GM18867 (cell line): ENCODE measurements around the gene ELF1.
"Not testable (repeated sequence)": the region's sequence is repeated elsewhere in the genome, so short reads cannot be mapped to it uniquely, and the experiment has no call there.

ENCODE experiments used
- ATAC-seq: cut with Tn5 transposase; IDR thresholded peaks from one replicate; pipeline ENCODE4 v1.9.1; 2021; ENCODE audit warnings: mild to moderate bottlenecking, moderate library complexity; ENCODE audit not compliant: unreplicated experiment

Gene ELF1

GRCh38 chr13:40983725-40984667 is 35.1 kb downstream of the ELF1 start:
- no peak for ATAC-seq

DNA sequence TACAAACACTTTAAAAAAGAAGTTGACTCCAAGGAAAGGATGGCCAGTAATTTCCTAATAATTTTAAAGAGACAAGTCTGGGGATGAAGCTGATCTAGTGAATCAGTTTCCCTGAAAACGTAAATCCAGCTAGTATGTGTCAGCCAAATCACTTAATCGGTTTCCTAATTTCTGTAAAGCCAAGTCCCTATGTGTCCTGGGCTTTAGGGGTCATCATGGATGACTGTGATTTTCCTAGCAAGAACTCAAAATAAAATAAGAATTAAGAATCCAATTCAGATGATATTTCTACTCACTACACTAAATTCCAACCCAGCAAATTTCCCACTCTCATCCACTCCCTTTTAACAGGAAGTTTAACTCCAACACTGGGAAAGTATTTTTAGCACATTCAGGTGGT is 35.9 kb downstream of the ELF1 start:
- ATAC-seq: no peak

GRCh38 chr13:40982772-40983171 is 36.3 kb downstream of the ELF1 start:
- ATAC-seq: peak; percentile 61

- ATAC-seq: no peak
These were observed 37.2 kb downstream of the ELF1 start for GRCh38 chr13:40981949-40982348.

- ATAC-seq: no peak
These were observed 37.8 kb downstream of the ELF1 start for GRCh38 chr13:40981361-40981760.

DNA sequence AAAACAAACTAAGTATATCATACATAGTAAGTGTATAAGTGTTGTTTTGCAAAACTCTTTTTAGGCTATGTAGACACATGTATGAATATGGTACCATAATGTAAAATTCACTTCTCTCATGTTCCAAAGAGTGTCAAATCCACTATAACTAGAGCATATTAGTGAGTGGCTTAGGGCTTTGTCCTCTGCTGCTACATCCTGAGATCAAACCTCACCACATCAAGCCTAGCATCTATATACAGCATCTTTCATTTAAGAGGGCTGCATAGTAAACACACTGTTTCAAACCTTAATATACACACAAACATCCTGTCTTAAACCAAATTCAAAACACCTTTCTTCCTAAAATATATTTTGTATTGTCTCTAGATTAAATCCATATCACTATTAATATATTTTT is 38.7 kb downstream of the ELF1 start:
- ATAC-seq: no peak

DNA sequence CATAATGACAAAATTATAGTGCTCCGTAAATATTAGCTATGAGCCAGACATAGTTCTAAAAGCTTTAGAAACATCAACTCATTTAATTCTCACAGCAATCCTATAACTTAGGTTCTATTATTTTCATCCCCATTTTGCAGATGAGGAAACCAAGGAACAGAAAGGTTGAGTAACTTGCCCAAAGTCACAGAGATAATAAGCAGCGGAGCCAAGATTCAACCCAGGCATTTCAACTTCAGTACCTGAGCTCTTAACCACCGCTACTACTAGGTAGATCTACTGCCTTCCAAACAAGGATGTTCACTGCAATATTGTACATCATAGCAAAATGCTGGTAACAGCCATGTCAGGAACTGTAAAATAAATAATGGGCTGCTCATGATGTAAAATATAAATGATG is 39.9 kb downstream of the ELF1 start:
- no peak for ATAC-seq

DNA sequence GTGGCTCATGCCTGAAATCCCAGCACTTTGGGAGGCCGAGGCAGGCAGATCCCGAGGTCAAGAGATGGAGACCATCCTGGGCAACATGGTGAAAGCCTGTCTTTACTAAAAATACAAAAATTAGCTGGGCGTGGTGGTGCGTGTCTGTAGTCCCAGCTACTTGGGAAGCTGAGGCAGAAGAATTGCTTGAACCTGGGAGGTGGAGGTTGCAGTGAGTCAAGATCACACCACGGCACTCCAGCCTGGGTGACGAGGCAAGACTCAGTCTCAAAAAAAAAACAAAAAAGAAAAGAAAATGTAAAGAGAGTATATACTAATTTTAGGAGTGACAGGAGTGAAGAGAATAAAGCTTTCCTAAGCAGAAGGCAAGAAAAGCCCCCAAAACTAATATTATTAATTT is 41.0 kb downstream of the ELF1 start:
- ATAC-seq: not testable (repeated sequence)

DNA sequence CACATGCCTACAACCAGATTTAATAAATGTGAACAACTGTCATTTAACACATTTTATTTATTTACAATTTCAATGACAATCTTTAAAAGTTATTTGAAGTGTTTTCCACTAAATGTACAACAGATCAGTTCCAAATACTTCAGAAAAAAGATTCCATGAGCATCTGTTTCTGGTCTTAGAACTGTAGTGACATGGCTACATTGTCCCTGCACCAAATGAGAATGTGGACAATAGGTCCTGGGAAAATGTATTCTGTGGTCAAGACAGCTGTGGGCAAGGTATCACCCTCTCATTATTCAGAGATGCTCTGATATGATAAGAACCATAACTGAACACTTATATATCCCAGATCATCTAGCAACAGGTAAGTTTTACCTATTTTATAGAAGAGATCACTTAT is 43.7 kb downstream of the ELF1 start:
- ATAC-seq: no peak

DNA sequence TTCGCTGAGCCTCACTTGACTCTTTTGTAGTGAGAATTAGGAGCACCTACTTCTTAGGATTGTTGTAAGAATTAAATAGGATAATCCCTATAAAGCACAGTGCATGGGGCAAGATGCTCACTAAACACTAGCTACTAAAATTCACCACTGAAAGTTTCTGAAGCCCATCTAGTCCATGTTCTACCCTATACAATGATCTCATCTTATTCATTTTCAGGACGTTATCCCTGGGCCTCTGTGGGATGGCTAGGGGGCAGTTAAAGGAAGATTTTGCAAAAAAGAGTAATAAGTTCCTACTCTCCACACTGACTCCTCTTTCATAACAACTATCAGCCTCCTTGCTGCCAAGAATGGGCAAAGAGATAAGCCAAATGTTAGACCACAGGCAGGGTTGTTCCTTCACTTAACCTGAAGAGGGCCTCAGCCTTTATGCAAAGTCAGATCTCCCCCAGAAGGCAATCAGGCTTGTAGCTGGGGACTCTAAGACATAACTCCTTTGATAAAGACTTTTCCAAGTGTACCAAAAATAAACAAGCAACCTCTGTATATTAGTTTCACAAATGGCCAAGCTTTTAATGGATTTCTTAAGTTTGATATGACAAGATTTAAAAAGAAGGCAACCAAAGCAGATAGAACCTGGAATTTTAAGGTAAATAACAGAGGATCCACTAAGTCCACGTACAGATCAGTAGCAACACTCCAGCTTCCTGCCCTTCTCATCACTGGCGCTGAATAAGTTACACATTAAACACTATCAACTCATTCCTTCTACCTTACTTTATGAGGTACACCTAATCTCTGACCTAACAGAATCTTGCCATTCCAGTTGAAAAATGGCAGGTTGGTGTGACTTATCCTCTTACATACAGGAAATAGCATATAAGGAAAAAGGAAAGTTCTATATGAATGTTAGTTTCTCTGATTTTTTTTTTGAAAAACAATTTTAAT is 44.4 kb downstream of the ELF1 start:
- peak; percentile 68 for ATAC-seq

GRCh38 chr13:40973409-40973808 is 45.7 kb downstream of the ELF1 start:
- ATAC-seq: no peak

- ATAC-seq: no peak
These were observed 47.8 kb downstream of the ELF1 start for GRCh38 chr13:40971321-40971720.

DNA sequence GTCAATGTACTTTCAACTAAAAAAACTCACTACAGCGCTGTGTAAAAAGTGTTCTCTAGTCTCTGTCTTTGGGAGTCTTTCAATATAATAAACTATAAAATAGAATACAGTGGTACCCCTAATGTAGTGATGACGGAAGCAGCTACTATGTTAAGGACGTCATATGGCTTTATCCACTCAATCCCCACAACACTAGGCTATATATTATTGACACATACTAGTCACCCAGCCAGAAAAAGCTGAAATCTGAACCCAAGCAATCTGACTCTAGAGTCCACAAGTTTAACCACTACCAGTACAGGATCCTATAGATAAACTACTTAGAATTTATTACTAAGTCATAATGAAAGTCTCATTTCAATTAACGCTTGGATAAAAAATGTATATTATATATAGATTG is 48.3 kb downstream of the ELF1 start:
- ATAC-seq: no peak

GRCh38 chr13:40969169-40969901 is 49.8 kb downstream of the ELF1 start:
- ATAC-seq: peak; percentile 68

DNA sequence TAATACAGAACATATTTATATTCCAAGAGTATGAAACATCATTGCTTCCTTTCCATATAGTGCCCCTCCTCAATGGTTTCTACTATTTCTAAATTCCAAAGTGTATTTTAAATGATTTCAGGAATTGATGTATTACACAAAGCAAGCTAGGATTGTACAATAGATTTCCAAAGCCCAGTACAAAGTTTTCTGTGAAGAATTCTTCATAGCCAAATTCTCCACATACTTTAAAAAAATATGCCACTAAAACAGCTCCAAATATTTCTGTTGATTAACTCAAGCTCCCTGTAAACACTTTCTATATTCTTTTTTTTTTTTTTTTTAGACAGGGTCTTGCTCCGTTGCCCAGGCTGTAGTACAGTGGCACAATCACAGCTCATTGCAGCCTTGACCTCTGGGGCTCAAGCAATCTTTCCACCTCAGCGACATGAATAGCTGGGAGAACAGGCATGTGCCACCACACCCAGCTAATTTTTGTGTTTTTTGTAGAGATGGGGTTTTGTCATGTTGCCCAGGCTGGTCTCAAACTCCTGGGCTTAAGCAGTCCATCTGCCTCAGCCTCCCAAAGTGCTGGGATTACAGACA is 50.6 kb downstream of the ELF1 start:
- ATAC-seq: no peak

DNA sequence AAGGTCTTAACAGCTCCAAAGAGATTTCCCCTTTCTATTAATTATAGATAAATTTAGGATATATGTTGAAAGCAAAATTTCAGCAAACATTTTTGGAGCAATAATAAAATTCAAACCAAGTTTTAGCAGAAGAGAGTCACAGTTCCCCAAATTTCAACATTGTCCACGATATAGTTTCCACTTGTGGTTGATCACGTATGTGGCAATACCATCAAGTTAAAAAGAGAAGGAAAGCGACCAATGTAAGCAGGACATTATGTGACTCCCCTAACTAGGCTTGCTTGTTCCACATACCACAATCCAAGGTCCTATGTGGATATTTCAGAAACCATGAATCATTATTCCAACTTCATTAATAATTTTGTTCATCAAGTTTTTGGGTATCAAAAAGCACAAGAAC is 52.8 kb downstream of the ELF1 start:
- ATAC-seq: no peak

DNA sequence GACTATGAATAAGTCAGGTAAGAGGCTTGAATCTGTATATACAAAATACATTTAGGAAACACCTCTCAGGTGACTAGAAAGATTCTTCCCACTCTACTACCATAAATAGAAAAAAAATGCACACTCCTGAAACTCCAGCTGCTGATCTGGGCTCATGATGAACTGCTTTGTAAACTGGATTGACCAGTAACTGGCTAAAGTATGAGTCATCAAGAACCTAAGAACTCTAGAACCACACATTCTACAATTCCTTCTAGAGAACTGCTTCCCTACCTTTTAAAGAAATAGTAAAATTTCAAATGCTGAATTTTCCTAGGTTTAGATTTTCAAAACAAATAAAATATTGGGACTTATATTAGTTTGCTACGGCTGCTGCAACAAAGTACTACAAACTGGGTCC is 55.2 kb downstream of the ELF1 start:
- ATAC-seq: no peak

GRCh38 chr13:40961826-40962225 is 57.3 kb downstream of the ELF1 start:
- no peak for ATAC-seq

GRCh38 chr13:40961214-40961613 is 57.9 kb downstream of the ELF1 start:
- ATAC-seq: peak; percentile 44

GRCh38 chr13:40960716-40961115 is 58.4 kb downstream of the ELF1 start:
- no peak for ATAC-seq

DNA sequence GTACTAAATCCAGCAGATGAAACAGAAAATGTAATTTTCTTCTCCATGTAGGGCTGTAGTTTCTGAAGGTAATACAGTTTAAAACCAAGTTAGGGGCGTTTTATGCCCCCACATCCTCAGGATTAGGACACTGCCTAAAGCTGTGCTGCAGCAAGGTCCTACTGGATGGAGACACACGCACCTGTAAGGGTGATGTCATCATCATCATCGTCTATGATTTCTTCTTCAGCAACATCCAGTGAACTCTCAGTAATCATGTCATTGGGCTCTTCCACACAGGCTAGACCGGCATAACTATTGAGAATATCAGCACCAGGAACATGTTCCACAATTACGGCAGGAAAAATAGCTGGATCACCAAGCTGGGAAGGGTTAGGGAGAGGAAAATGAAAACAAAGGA is 60.5 kb downstream of the ELF1 start:
- ATAC-seq: no peak
